ENCODE data around the gene F11R.
"Not testable (repeated sequence)": the region's sequence is repeated elsewhere in the genome, so short reads cannot be mapped to it uniquely, and the experiment has no call there.

Gene F11R

GRCh38 chr1:161009602-161010211 lies 11.2 kb downstream of the F11R start:
- FAIRE-seq = no peak

- FAIRE-seq = no peak
These were observed 12.0 kb downstream of the F11R start for GRCh38 chr1:161008869-161009510.

- FAIRE-seq = no peak
These were observed 13.6 kb downstream of the F11R start for GRCh38 chr1:161007369-161007768.

GRCh38 chr1:161006563-161006962 lies 14.4 kb downstream of the F11R start:
- FAIRE-seq = no peak

GRCh38 chr1:161001525-161001924 lies 19.4 kb downstream of the F11R start:
- no peak for FAIRE-seq

- FAIRE-seq = no peak
These were observed 20.0 kb downstream of the F11R start for GRCh38 chr1:161000736-161001480.

- no peak for FAIRE-seq
These were observed 21.6 kb downstream of the F11R start for GRCh38 chr1:160999376-160999775.

GRCh38 chr1:160997323-160998038 lies 23.5 kb downstream of the F11R start:
- no peak for FAIRE-seq

- no peak for FAIRE-seq
These were observed 24.8 kb downstream of the F11R start for GRCh38 chr1:160996178-160996577.

- FAIRE-seq = no peak
These were observed 27.3 kb downstream of the F11R start for GRCh38 chr1:160993544-160994193.

- FAIRE-seq = not testable (repeated sequence)
These were observed 28.9 kb downstream of the F11R start for GRCh38 chr1:160992036-160992435.

- FAIRE-seq = no peak
These were observed 33.4 kb downstream of the F11R start for GRCh38 chr1:160987359-160988050.

- FAIRE-seq = no peak
These were observed 35.2 kb downstream of the F11R start for GRCh38 chr1:160985723-160986122.

- FAIRE-seq = no peak
These were observed 39.2 kb downstream of the F11R start for GRCh38 chr1:160981584-160982411.

GRCh38 chr1:160979286-160979685 lies 41.7 kb downstream of the F11R start:
- FAIRE-seq = no peak

- FAIRE-seq = no peak
These were observed 42.4 kb downstream of the F11R start for GRCh38 chr1:160978510-160978927.

GRCh38 chr1:160975026-160975425 lies 45.9 kb downstream of the F11R start:
- no peak for FAIRE-seq

- FAIRE-seq = no peak
These were observed 47.5 kb downstream of the F11R start for GRCh38 chr1:160973491-160973890.

GRCh38 chr1:160972939-160973338 lies 48.0 kb downstream of the F11R start:
- FAIRE-seq = no peak

- no peak for FAIRE-seq
These were observed 49.3 kb downstream of the F11R start for GRCh38 chr1:160971618-160972056.

- FAIRE-seq = no peak
These were observed 57.4 kb downstream of the F11R start for GRCh38 chr1:160963521-160963920.
